Psoas muscle (tissue), 8 donors: ENCODE data around the gene JAK3. TPM values are rescaled to one million over a fixed set of nuclear protein-coding genes. Genes with fewer than 3 reads are reported as not detected.

Experiments
- ATAC-seq, 4 donors: fragments of 200-7000 bp; cut with Tn5 transposase; one replicate each; pipeline ENCODE4 v1.9.1; 2020; ENCODE audit warnings: moderate library complexity in 3 of 4, mild to moderate bottlenecking in 2 of 4
- DNase-seq, 2 donors: peaks; one replicate each; pipeline ENCODE4 v3.0.0-alpha.2; 2020
- H3K27ac ChIP-seq: fragments of 200-600 bp; one replicate; pipeline ENCODE4 v1.8.0; 2022
- H3K27me3 ChIP-seq, 3 donors: fragments of 200-600 bp in 1 of 3; one replicate each; pipeline versions ENCODE4 v1.6.1 to v1.8.0; 2013 to 2022; ENCODE audit warnings: low read length in 2 of 3, mild to moderate bottlenecking in 2 of 3, moderate library complexity in 1 of 3; ENCODE audit not compliant: insufficient read depth in 3 of 3
- H3K36me3 ChIP-seq, 2 donors: fragments of 200-600 bp in 1 of 2; one replicate each; pipeline versions ENCODE4 v1.6.1 to v1.8.0; 2013 to 2022; ENCODE audit warnings: low read depth in 1 of 2, mild to moderate bottlenecking in 1 of 2, moderate library complexity in 1 of 2; ENCODE audit not compliant: insufficient read depth in 1 of 2
- H3K4me1 ChIP-seq: fragments of 200-600 bp; one replicate; pipeline ENCODE4 v1.8.0; 2022
- H3K4me3 ChIP-seq: fragments of 200-600 bp; one replicate; pipeline ENCODE4 v1.8.0; 2022; ENCODE audit warnings: mild to moderate bottlenecking
- H3K9me3 ChIP-seq: fragments of 200-600 bp; one replicate; pipeline ENCODE4 v1.8.0; 2022
- WGBS, 3 donors: extraction: QIAGEN DNeasy Blood & Tissue Kit; methylation state at CpG; one replicate each; pipeline versions ENCODE4 v1.1.6 to v1.1.7; 2013; 5-methylcytosine and 5-hydroxymethylcytosine counted together
- intact Hi-C, 2 donors: fragments of 100-400 bp; cut with DNase I; formaldehyde crosslinking; loops; one replicate each; pipeline versions ENCODE4 v1.11.0 to v1.14.2; 2022
- polyA plus RNA-seq, 3 donors: library from polyadenylated mRNA; stranded (reverse); fragments of 200-250 nt; gene quantifications; one replicate each; pipeline ENCODE4 v1.2.3, GENCODE V29; 2013
- total RNA-seq, 4 donors: library from RNA; stranded (reverse); fragmentation: NEBNext Ultra II Directional in 2 of 4; extraction: Animal tissue kit (Norgen Biotek cat#: 25700) in 2 of 4; gene quantifications; one replicate each; pipeline versions ENCODE4 v1.2.1 to v1.2.4, GENCODE V29; 2021 to 2023
- TF ChIP-seq, protein P1 (sequence below): fragments of 200-600 bp; IDR thresholded peaks from one replicate; pipeline ENCODE4 v1.8.0; 2022; ENCODE audit warnings: antibody characterized with exemption
- donor health status: healthy with polysubstance abuse.
- donor health status: DM: no; HTN: no; CAD: no; lungs with moderate emphysema.
- donor health status: Bipolar disorder and iron deficiency.
- donor health status: healthy.
- donor health status: DM: yes; HTN: yes; CAD: no.
- donor health status: DM: no; HTN: no; CAD: no.
- donor health status: DM: no; HTN: no; CAD: no.
- donor health status: DM: yes; HTN: yes; CAD: no.

The JAK3 gene
- total and polyA plus RNA-seq, 7 donors, result 0.17 to 4.0 (median 0.95) TPM

GRCh38 chr19:17811681-17812080, 36.1 kb downstream of the JAK3 start:
- Histone ChIP-seq H3K4me3 (no peak overlapping the region), H3K27me3 (peaks cover 0 to 11% (median 6%) of the 10 kb centered on the region in 3 donors), H3K9me3 (no peaks in the 10 kb centered on the region), H3K27ac (no peak overlapping the region), H3K4me1 (no peaks in the 10 kb centered on the region), H3K36me3 (no peaks in the 10 kb centered on the region)
- 85 to 87% (median 87%) methylated on average over 20 of the region's 20 CpGs for WGBS, 3 donors
- intact Hi-C loops, result no loop called here
- ATAC-seq (no peak), DNase-seq (no peak)
- TF ChIP-seq, protein P1, sequence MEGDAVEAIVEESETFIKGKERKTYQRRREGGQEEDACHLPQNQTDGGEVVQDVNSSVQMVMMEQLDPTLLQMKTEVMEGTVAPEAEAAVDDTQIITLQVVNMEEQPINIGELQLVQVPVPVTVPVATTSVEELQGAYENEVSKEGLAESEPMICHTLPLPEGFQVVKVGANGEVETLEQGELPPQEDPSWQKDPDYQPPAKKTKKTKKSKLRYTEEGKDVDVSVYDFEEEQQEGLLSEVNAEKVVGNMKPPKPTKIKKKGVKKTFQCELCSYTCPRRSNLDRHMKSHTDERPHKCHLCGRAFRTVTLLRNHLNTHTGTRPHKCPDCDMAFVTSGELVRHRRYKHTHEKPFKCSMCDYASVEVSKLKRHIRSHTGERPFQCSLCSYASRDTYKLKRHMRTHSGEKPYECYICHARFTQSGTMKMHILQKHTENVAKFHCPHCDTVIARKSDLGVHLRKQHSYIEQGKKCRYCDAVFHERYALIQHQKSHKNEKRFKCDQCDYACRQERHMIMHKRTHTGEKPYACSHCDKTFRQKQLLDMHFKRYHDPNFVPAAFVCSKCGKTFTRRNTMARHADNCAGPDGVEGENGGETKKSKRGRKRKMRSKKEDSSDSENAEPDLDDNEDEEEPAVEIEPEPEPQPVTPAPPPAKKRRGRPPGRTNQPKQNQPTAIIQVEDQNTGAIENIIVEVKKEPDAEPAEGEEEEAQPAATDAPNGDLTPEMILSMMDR, result no peak

GRCh38 chr19:17811103-17811502, 36.7 kb downstream of the JAK3 start:
- H3K9me3 ChIP-seq, result no peaks in the 10 kb centered on the region
- H3K36me3 ChIP-seq, result no peaks in the 10 kb centered on the region
- no peaks in the 10 kb centered on the region for H3K4me1 ChIP-seq
- no peak overlapping the region for H3K4me3 ChIP-seq
- 91 to 98% (median 93%) methylated on average over 2 of the region's 2 CpGs for WGBS, 3 donors
- intact Hi-C loops, result no loop called here
- no peak for DNase-seq
- TF ChIP-seq, protein P1, result no peak
- no peak for ATAC-seq
- peaks cover 0 to 8% (median 6%) of the 10 kb centered on the region in 3 donors for H3K27me3 ChIP-seq
- no peak overlapping the region for H3K27ac ChIP-seq

DNA sequence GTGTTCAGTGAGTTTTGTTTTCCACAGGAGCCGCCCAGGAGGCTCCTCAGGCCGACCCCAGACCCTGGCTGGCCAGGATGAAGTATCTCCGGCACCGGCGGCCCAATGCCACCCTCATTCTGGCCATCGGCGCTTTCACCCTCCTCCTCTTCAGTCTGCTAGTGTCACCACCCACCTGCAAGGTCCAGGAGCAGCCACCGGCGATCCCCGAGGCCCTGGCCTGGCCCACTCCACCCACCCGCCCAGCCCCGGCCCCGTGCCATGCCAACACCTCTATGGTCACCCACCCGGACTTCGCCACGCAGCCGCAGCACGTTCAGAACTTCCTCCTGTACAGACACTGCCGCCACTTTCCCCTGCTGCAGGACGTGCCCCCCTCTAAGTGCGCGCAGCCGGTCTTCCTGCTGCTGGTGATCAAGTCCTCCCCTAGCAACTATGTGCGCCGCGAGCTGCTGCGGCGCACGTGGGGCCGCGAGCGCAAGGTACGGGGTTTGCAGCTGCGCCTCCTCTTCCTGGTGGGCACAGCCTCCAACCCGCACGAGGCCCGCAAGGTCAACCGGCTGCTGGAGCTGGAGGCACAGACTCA, 40.0 kb downstream of the JAK3 start:
- DNase-seq (no peak), ATAC-seq (no peak)
- no peaks in the 10 kb centered on the region for H3K36me3 ChIP-seq
- no peak overlapping the region for H3K4me3 ChIP-seq
- H3K4me1 ChIP-seq, result no peaks in the 10 kb centered on the region
- intact Hi-C loops, result loop anchor here in 1 of 2 donors (1.0 kb wide), 1 partner anchor 46 kb away; no protein-coding TSS in a partner anchor
- WGBS, 3 donors, result 51 to 52% (median 52%) methylated on average over 34 to 38 of the region's 38 CpGs
- no peaks in the 10 kb centered on the region for H3K9me3 ChIP-seq
- H3K27me3 ChIP-seq, result peaks cover 0 to 7% (median 0%) of the 10 kb centered on the region in 3 donors
- TF ChIP-seq, protein P1, result no peak
- no peak overlapping the region for H3K27ac ChIP-seq

GRCh38 chr19:17806945-17807344, 40.8 kb downstream of the JAK3 start:
- H3K4me3 ChIP-seq, result no peak overlapping the region
- no peaks in the 10 kb centered on the region for H3K36me3 ChIP-seq
- H3K27ac ChIP-seq, result no peak overlapping the region
- WGBS, 3 donors, result 51 to 60% (median 59%) methylated on average over 3 of the region's 3 CpGs
- no peaks in the 10 kb centered on the region for H3K4me1 ChIP-seq
- intact Hi-C loops, result loop anchor here in 1 of 2 donors (1.0 kb wide), 1 partner anchor 47 kb away; no protein-coding TSS in a partner anchor
- TF ChIP-seq, protein P1, result no peak
- no peak for ATAC-seq
- DNase-seq, result no peak
- no peaks in the 10 kb centered on the region for H3K9me3 ChIP-seq
- peaks cover 0 to 7% (median 2%) of the 10 kb centered on the region in 3 donors for H3K27me3 ChIP-seq

- Histone ChIP-seq H3K4me1 (no peaks in the 10 kb centered on the region), H3K27me3 (peaks cover 0 to 7% (median 2%) of the 10 kb centered on the region in 3 donors), H3K27ac (no peak overlapping the region), H3K4me3 (no peak overlapping the region), H3K36me3 (no peaks in the 10 kb centered on the region), H3K9me3 (no peaks in the 10 kb centered on the region)
- TF ChIP-seq, protein P1, result no peak
- ATAC-seq (no peak), DNase-seq (no peak)
- intact Hi-C loops, result no loop called here
- WGBS, 3 donors, result 81 to 83% (median 83%) methylated on average over 4 of the region's 4 CpGs
Measured at GRCh38 chr19:17805427-17805826, 42.4 kb downstream of the JAK3 start.
